ENCODE results near the gene GPR132. TPM values are rescaled to one million over a fixed set of nuclear protein-coding genes. Genes with fewer than 3 reads are reported as not detected.

GPR132 gene
- total and polyA plus RNA-seq, 10 of the 15 experiments (the other 5 are each of a cell fraction or from before 2014, with no cell fraction given), result 1.9 to 49.3 (median 20.4) TPM

GRCh38 chr14:105045710-105046326, 19.4 kb downstream of the GPR132 start (continued):
- TF ChIP-seq NFYA (IDR thresholded peaks at IDR 0.05; ENCODE audit: borderline replicate concordance, low read depth, low read length) (no peak), SMAD1 (IDR thresholded peaks at IDR 0.05; ENCODE audit: low read depth, partially characterized antibody) (no peak), EGR1 (IDR thresholded peaks at IDR 0.05; ENCODE audit: borderline replicate concordance in 1 of 2, low read depth in 2 of 2, low read length in 2 of 2) (peak in 1 of 2 experiments; percentile 54; a peak in 1 of 3 replicates)

GRCh38 chr14:105043641-105044040, 21.6 kb downstream of the GPR132 start:
- intact Hi-C loops (cut with micrococcal nuclease; ENCODE audit: unreplicated experiment), result loop anchor here (2.0 kb wide), 1 partner anchor 17 kb away; no protein-coding TSS in a partner anchor
- no peak for ATAC-seq
- CTCF ChIA-PET, result interaction anchor here (1.2 to 5.4 kb wide), 9 partner anchors 7 to 148 kb away, joined by 3 to 82 read pairs (median 13); no protein-coding TSS in a partner anchor
- H2AFZ ChIP-seq (ENCODE audit: control insufficient read depth, low read depth, low read length), result no peak overlapping the region
- no peaks in the 10 kb centered on the region; the same call in 1 of the 2 replicates for H3K79me2 ChIP-seq (ENCODE audit: control insufficient read depth, insufficient read depth, low read length)
- no peak for FAIRE-seq
- no peak overlapping the region for H3K4me3 ChIP-seq
- peaks cover 7% of the 10 kb centered on the region for H3K4me1 ChIP-seq (ENCODE audit: control insufficient read depth, insufficient read depth, low read length)
- no peaks in the 10 kb centered on the region for H3K27me3 ChIP-seq (replicated peaks in 1 of 2; ENCODE audit: control insufficient read depth in 2 of 2, insufficient read depth in 2 of 2, low read length in 1 of 2)
- BruUV-seq (replicated peaks), result no TSS peak
- no peak for DNase-seq (ENCODE audit: low read depth, low spot score)
- in situ Hi-C loops (cut with MboI), result loop anchor here (10.0 kb wide), 1 partner anchor 149 kb away; no protein-coding TSS in a partner anchor
- SMC1A ChIA-PET (ENCODE audit: uncharacterized antibody, unreplicated experiment), result interaction anchor here (1.0 to 3.6 kb wide), 5 partner anchors 10 to 68 kb away, joined by 3 to 24 read pairs (median 6); no protein-coding TSS in a partner anchor
- peaks cover 0 to 5% of the 10 kb centered on the region in 2 experiments; a peak in 2 of 4 replicates for H3K36me3 ChIP-seq (ENCODE audit: control insufficient read depth in 2 of 2, insufficient read depth in 2 of 2, low read length in 1 of 2)
- WGBS (ENCODE audit: insufficient coverage, insufficient replicate concordance, low lambda C conversion rate, missing lambda C conversion rate), result 75% methylated on average over 7 of the region's 7 CpGs
- no peak overlapping the region for H3K4me2 ChIP-seq (ENCODE audit: control insufficient read depth, insufficient read depth)
- no peak overlapping the region for H3K9ac ChIP-seq (ENCODE audit: control insufficient read depth, insufficient read depth, low read length)
- H3K27ac ChIP-seq (ENCODE audit: control insufficient read depth, insufficient read depth), result no peak overlapping the region
- H3K9me3 ChIP-seq (replicated peaks; ENCODE audit: control insufficient read depth, insufficient read depth, low read length), result no peaks in the 10 kb centered on the region
- H4K20me1 ChIP-seq (ENCODE audit: control insufficient read depth, insufficient read depth), result no peaks in the 10 kb centered on the region
- RAD21 ChIA-PET (ENCODE audit: unreplicated experiment), result interaction anchor here (1.3 to 3.9 kb wide), 5 partner anchors 17 to 69 kb away, joined by 3 to 26 read pairs (median 7); partner anchors contain the start of gene CDCA4
- POLR2A ChIA-PET, result interaction anchor here (1.3 kb wide), 1 partner anchor 32 kb away, joined by 3 read pairs; no protein-coding TSS in a partner anchor
- TF ChIP-seq CTCF (IDR thresholded peaks at IDR 0.05 in 2 of 3, conservative IDR thresholded peaks at IDR 0.05 in 1 of 3; ENCODE audit: control insufficient read depth in 2 of 3, extremely low read depth in 1 of 3, insufficient read depth in 1 of 3, low read depth in 3 of 3, low read length in 3 of 3), result no peak
- no peak for TF ChIP-seq BCLAF1 (IDR thresholded peaks at IDR 0.05)
- TF ChIP-seq ZNF24 (IDR thresholded peaks at IDR 0.05), result 0 out of 2 replicates have a peak, but pooled peaks have one; percentile 50
- 0 out of 2 replicates have a peak, but pooled peaks have one; percentile 11 for TF ChIP-seq TCF12 (IDR thresholded peaks at IDR 0.05; ENCODE audit: low read depth, low read length)
- TF ChIP-seq MYC (IDR thresholded peaks at IDR 0.05; ENCODE audit: insufficient read depth, insufficient read length, insufficient replicate concordance, low read length, severe bottlenecking), result no peak
- no peak for TF ChIP-seq SMARCA5 (IDR thresholded peaks at IDR 0.05)
- TF ChIP-seq BMI1 (IDR thresholded peaks at IDR 0.05; ENCODE audit: borderline replicate concordance), result no peak
- no peak for TF ChIP-seq ZBTB11 (CRISPR knock-in tag; IDR thresholded peaks at IDR 0.05)
